K562 (cell line): ENCODE results near the gene TAC3. TPM values are rescaled to one million over a fixed set of nuclear protein-coding genes. Genes with fewer than 3 reads are reported as not detected.
A peak's percentile ranks its signal among the peaks of the same experiment; 100 is the strongest.

Experiments
- CBX3 ChIP-seq, 2 experiments: IDR thresholded peaks; 1 replicate in 1 of 2; 2 replicates in 1 of 2; pipeline ENCODE4 v1.6.1; 2012; ENCODE audit warnings: inconsistent platforms in 2 of 2, low read length in 2 of 2, borderline replicate concordance in 1 of 2, control low read depth in 1 of 2
- JUN ChIP-seq, 2 experiments: sonication (generic) in 1 of 2; formaldehyde crosslinking in 1 of 2; IDR thresholded peaks; 2 replicates each; pipeline versions ENCODE4 v1.6.1 to v1.8.0; 2012 to 2022; ENCODE audit warnings: borderline replicate concordance in 2 of 2, mild to moderate bottlenecking in 2 of 2, improper control_type of control experiment in 1 of 2, low read depth in 1 of 2, low read length in 1 of 2, missing genetic modification reagents in 1 of 2
- JUND ChIP-seq, 2 experiments: IDR thresholded peaks; 2 replicates in 1 of 2; 3 replicates in 1 of 2; pipeline ENCODE4 v1.6.1; 2011; ENCODE audit warnings: borderline replicate concordance in 2 of 2, low read depth in 2 of 2, low read length in 2 of 2, improper control_type of control experiment in 1 of 2, missing biosample characterization in 1 of 2, missing genetic modification characterization in 1 of 2, missing genetic modification reagents in 1 of 2
- MGA ChIP-seq: fragments of 450-650 bp; IDR thresholded peaks from 2 replicates; pipeline ENCODE4 v1.6.1; 2016; ENCODE audit warnings: mild to moderate bottlenecking, moderate library complexity
- PKNOX1 ChIP-seq: fragments of 450-650 bp; IDR thresholded peaks from 2 replicates; pipeline ENCODE4 v1.6.1; 2016
- TARDBP ChIP-seq: fragments of 450-650 bp; IDR thresholded peaks from 2 replicates; pipeline ENCODE4 v1.6.1; 2016
- TCF7 ChIP-seq: sonication (generic); IDR thresholded peaks from 2 replicates; pipeline ENCODE4 v1.6.1; 2016; ENCODE audit warnings: antibody characterized with exemption, borderline replicate concordance
- TEAD1 ChIP-seq, 2 experiments: fragments of 450-650 bp in 1 of 2; sonication (generic) in 1 of 2; formaldehyde crosslinking; IDR thresholded peaks; 2 replicates each; pipeline versions ENCODE4 v1.4.0 to v1.8.0; 2020 to 2022; ENCODE audit warnings: mild to moderate bottlenecking in 2 of 2, missing genetic modification reagents in 1 of 2
- polyA plus RNA-seq, 8 experiments: library from polyadenylated mRNA; depleted of rRNA in 4 of 8; stranded (reverse) in 5 of 8; unstranded in 3 of 8; fragments of >200 nt; fragmentation: Nextera tagmentation in 2 of 8; fragmentation: Illumina TruSeq in 1 of 8; extraction: Ambion mirVana in 2 of 8; extraction: Trizol in 1 of 8; gene quantifications; 2 replicates each; pipeline versions ENCODE4 v1.2.1 to v1.2.3, GENCODE V29; 2011 to 2014; ENCODE audit warnings: inconsistent platforms in 1 of 8, missing spikeins in 1 of 8
- total RNA-seq, 7 experiments: library from RNA; depleted of rRNA in 6 of 7; stranded (reverse); fragments of >200 nt in 6 of 7; fragmentation: Illumina TruSeq in 2 of 7; extraction: Trizol in 2 of 7; gene quantifications; 2 replicates each; pipeline versions ENCODE4 v1.2.1 to v1.2.3, GENCODE V29; 2011 to 2021; ENCODE audit warnings: low replicate concordance in 1 of 7
- TF ChIP-seq, protein P1 (sequence below): fragments of 450-650 bp; formaldehyde crosslinking; IDR thresholded peaks from 2 replicates; pipeline ENCODE4 v1.4.0; 2020; ENCODE audit warnings: mild to moderate bottlenecking, moderate library complexity
- TF ChIP-seq, protein P2 (sequence below): fragments of 250-450 bp; sonication (Bioruptor Pico); IDR thresholded peaks from 2 replicates; pipeline ENCODE4 v1.4.0; 2020; ENCODE audit warnings: mild to moderate bottlenecking

TAC3 gene
- total and polyA plus RNA-seq, 9 of the 15 experiments (the other 6 are each of a cell fraction or from before 2014, with no cell fraction given) = 0.29 to 2.8 (median 1.4) TPM

DNA sequence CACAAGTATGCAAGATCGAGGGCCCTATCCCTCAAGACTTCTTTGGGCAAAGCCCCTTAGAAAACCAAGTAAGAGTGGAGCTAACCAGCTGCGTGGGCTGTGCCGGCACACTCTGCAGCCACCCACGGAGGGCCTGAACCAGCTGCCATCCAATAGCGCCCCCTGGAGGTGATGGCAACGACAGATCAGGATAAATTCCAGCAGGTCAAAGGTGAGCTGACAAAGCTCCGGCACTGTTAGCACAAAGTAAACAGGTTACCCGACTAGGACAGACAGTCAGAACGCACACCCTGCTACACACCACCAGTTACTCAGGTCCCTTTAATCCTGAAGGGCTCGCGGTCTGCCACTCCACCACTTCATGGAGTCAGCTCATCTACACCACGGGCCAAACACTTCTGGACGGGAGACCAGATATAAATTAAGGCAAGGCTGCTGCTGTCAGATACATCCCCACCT lies 14.9 kb downstream of the TAC3 start (continued):
- TF ChIP-seq, protein P1, sequence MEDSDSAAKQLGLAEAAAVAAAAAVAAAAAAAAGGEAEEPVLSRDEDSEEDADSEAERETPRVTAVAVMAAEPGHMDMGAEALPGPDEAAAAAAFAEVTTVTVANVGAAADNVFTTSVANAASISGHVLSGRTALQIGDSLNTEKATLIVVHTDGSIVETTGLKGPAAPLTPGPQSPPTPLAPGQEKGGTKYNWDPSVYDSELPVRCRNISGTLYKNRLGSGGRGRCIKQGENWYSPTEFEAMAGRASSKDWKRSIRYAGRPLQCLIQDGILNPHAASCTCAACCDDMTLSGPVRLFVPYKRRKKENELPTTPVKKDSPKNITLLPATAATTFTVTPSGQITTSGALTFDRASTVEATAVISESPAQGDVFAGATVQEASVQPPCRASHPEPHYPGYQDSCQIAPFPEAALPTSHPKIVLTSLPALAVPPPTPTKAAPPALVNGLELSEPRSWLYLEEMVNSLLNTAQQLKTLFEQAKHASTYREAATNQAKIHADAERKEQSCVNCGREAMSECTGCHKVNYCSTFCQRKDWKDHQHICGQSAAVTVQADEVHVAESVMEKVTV (CRISPR knock-in tag) = peak; percentile 90
- TF ChIP-seq CBX3 (IDR thresholded peaks at IDR 0.05; ENCODE audit: borderline replicate concordance in 1 of 2, low read length in 2 of 2) (0 out of 3 replicates have a peak, but pooled peaks of 1 of the 2 experiments have one; percentile 48), TARDBP (no peak), JUND (IDR thresholded peaks at IDR 0.05; ENCODE audit: borderline replicate concordance, low read depth, low read length) (peak; percentile 54; the same call in 1 of the 2 replicates), JUND (tag; IDR thresholded peaks at IDR 0.05; ENCODE audit: borderline replicate concordance, low read depth, low read length) (peak; percentile 50; the same call in 1 of the 3 replicates), TCF7 (0 out of 2 replicates have a peak, but pooled peaks have one; percentile 37), JUN (IDR thresholded peaks at IDR 0.05; ENCODE audit: borderline replicate concordance, low read depth, low read length) (no peak), JUN (CRISPR knock-in tag; IDR thresholded peaks at IDR 0.05; ENCODE audit: borderline replicate concordance) (0 out of 2 replicates have a peak, but pooled peaks have one; percentile 45), PKNOX1 (0 out of 2 replicates have a peak, but pooled peaks have one; percentile 26), MGA (no peak), TEAD1 (CRISPR knock-in tag; IDR thresholded peaks at IDR 0.05) (peak; percentile 46 to 99; a peak in 3 of 4 replicates)
- TF ChIP-seq, protein P2, sequence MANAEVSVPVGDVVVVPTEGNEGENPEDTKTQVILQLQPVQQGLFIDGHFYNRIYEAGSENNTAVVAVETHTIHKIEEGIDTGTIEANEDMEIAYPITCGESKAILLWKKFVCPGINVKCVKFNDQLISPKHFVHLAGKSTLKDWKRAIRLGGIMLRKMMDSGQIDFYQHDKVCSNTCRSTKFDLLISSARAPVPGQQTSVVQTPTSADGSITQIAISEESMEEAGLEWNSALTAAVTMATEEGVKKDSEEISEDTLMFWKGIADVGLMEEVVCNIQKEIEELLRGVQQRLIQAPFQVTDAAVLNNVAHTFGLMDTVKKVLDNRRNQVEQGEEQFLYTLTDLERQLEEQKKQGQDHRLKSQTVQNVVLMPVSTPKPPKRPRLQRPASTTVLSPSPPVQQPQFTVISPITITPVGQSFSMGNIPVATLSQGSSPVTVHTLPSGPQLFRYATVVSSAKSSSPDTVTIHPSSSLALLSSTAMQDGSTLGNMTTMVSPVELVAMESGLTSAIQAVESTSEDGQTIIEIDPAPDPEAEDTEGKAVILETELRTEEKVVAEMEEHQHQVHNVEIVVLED (CRISPR knock-in tag) = no peak
